ENCODE measurements around the gene PPP1R13L. TPM values are rescaled to one million over a fixed set of nuclear protein-coding genes. Genes with fewer than 3 reads are reported as not detected.
A peak's percentile ranks its signal among the peaks of the same experiment; 100 is the strongest.

PPP1R13L gene, protein sequence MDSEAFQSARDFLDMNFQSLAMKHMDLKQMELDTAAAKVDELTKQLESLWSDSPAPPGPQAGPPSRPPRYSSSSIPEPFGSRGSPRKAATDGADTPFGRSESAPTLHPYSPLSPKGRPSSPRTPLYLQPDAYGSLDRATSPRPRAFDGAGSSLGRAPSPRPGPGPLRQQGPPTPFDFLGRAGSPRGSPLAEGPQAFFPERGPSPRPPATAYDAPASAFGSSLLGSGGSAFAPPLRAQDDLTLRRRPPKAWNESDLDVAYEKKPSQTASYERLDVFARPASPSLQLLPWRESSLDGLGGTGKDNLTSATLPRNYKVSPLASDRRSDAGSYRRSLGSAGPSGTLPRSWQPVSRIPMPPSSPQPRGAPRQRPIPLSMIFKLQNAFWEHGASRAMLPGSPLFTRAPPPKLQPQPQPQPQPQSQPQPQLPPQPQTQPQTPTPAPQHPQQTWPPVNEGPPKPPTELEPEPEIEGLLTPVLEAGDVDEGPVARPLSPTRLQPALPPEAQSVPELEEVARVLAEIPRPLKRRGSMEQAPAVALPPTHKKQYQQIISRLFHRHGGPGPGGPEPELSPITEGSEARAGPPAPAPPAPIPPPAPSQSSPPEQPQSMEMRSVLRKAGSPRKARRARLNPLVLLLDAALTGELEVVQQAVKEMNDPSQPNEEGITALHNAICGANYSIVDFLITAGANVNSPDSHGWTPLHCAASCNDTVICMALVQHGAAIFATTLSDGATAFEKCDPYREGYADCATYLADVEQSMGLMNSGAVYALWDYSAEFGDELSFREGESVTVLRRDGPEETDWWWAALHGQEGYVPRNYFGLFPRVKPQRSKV
- total RNA-seq = not detected

DNA sequence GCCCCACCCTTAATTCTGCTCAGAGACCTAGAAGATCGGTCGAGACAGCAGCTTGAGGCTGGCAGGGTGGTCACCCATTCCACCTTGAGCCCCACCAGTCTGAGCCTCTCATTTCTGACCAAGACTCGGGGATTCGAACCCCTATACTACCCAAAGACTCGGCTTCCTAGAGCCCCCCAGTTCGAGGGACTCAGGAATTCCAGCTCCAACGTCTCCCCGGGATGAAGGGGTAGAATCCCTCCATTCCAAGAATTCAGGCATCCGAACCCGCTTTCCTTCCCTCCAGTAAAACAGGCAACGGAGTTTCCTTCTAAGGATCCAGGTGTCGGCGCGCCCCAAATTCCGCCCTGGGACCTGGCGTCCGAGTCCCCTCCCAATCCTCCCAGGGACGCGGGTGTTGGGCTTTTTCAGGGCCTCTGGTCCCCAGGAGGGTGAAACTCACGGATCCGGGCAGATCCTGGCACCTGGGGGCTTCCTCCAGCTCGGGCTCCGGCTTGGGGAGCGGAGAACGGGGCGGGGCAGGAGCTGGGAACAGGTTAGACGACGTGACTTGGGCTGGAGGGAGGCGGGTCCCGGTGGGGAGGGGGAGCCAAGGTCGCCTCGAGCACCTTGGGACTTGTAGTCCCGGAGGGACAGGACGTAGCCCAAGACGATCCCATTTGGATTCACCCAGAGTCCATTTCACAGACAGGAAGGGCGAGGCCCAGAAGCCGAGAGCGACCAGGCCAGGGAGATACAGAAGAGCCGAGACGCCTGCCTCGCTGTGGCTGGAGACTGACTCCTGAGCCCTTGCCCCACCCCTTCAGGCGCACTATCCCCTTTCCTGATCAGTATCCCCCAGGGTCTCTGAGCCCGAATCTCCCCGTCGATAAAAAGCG lies at the start of gene PPP1R13L:
Gene PPP1R13L (minus strand): TSS at position 513 of the 878 bp plus-strand sequence. CDS start 6,751 bp downstream, outside the sequence.
- H3K36me3 ChIP-seq (ENCODE audit: control insufficient read depth in 3 of 3, insufficient read depth in 3 of 3, low read length in 3 of 3) = peaks cover 0 to 5% (median 5%) of the 10 kb centered on the region in 3 donors
- H3K9ac ChIP-seq (ENCODE audit: low read depth in 1 of 3, low read length in 3 of 3) = peak within 1 kb of the TSS; percentile 75 to 91 (median 91)
- H3K27ac ChIP-seq (ENCODE audit: low read depth, low read length) = peak within 1 kb of the TSS; percentile 93
- peak within 1 kb of the TSS; percentile 87 to 98 (median 93) for H3K4me3 ChIP-seq (ENCODE audit: low read length in 3 of 3)
- H3K27me3 ChIP-seq (ENCODE audit: control insufficient read depth in 3 of 3, insufficient read depth in 3 of 3, low read length in 3 of 3) = peaks cover 0 to 22% (median 12%) of the 10 kb centered on the region in 3 donors
- H3K9me3 ChIP-seq (ENCODE audit: control insufficient read depth in 3 of 3, low read length in 3 of 3) = no peaks in the 10 kb centered on the region
- H3K4me1 ChIP-seq (ENCODE audit: control insufficient read depth in 3 of 3, insufficient read depth in 3 of 3, low read length in 3 of 3) = peaks cover 36 to 46% (median 37%) of the 10 kb centered on the region in 3 donors

DNA sequence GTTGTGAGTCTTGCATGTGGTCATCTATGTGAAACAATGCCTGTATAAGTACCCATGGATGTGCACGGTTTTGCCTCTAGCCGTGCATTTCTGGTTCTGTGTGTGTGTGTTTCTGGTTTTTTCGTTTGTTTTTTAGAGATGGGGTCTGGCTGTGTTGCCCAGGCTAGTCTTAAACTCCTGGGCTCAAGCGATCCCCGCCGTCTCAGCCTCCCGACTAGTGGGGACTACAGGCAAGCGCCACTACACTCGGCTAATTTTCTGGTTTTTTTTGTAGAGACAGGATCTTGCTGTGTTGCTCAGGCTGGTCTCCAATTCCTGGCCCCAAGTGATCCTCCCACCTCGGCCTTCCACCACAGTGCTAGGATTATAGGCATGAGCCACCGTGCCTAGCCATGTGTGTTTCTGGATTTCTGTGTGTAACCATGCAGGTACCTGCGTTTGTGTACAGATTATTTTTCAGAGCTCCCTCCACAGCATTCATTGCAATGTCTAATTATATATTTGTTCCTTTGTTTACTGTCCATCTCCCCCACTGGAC lies 47.0 kb upstream of the PPP1R13L start:
- Histone ChIP-seq H3K27ac (ENCODE audit: low read depth, low read length) (peak overlapping the region; percentile 81), H3K9ac (ENCODE audit: low read depth in 1 of 3, low read length in 3 of 3) (no peak overlapping the region), H3K27me3 (ENCODE audit: control insufficient read depth in 3 of 3, insufficient read depth in 3 of 3, low read length in 3 of 3) (no peaks in the 10 kb centered on the region), H3K36me3 (ENCODE audit: control insufficient read depth in 3 of 3, insufficient read depth in 3 of 3, low read length in 3 of 3) (no peaks in the 10 kb centered on the region), H3K9me3 (ENCODE audit: control insufficient read depth in 3 of 3, low read length in 3 of 3) (no peaks in the 10 kb centered on the region), H3K4me3 (ENCODE audit: low read length in 3 of 3) (no peak overlapping the region), H3K4me1 (ENCODE audit: control insufficient read depth in 3 of 3, insufficient read depth in 3 of 3, low read length in 3 of 3) (peaks cover 29 to 48% (median 32%) of the 10 kb centered on the region in 3 donors)

DNA sequence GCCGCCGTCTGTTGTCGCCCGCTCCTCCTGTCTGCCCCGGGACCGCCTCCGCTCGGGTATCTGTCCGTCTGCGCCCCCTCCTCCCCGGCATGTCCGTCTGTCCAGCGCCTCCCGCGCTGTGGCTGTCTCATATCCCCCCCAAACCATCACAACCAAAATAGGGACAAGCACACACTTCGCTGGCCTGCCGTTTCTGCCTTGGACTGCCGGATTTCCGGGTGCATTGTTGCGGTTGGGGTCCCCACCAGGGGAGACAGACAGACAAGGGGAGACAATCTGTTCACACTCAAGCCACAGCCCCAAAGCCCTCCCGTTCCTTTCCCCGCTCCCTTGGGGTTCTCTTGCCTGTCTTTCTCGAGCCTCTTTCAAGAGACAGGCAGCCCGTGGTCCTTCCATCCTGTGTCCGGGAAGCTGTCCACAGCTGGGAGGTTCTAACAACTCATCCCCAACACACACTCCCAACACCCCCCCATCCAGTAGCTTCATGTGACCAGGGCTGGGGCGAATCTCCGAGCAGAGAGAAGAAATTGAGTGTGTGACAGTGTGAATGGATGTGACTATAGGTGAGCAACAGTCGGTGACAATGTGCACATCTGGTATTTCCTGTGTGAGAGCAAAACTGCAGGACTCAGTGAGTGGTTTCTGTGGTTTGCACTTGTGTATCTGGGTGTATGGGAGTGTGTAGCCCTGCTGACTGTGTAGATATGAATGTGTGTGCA lies 46.4 kb upstream of the PPP1R13L start:
- peak overlapping the region; percentile 81 for H3K27ac ChIP-seq (ENCODE audit: low read depth, low read length)

DNA sequence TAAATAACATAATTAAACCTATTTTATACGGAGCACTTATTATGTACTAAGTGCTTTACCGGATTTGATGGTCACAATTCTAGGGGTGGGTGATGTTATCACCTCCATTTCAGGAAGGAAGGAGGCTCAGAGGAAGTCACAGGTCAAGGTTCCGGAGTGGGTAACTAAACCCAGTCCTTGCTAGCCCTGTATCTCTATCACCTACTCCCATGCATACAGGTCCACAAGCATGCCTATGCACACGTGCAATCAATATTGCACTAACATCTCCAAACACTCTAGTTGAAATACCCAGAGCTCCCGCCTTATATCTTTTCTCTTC lies 45.1 kb upstream of the PPP1R13L start:
- Histone ChIP-seq H3K4me3 (ENCODE audit: low read length in 3 of 3) (peak overlapping the region; percentile 64 to 73 (median 67)), H3K27me3 (ENCODE audit: control insufficient read depth in 3 of 3, insufficient read depth in 3 of 3, low read length in 3 of 3) (no peaks in the 10 kb centered on the region), H3K9ac (ENCODE audit: low read depth in 1 of 3, low read length in 3 of 3) (peak overlapping the region; percentile 54 to 66 (median 61)), H3K9me3 (ENCODE audit: control insufficient read depth in 3 of 3, low read length in 3 of 3) (no peaks in the 10 kb centered on the region), H3K36me3 (ENCODE audit: control insufficient read depth in 3 of 3, insufficient read depth in 3 of 3, low read length in 3 of 3) (no peaks in the 10 kb centered on the region), H3K4me1 (ENCODE audit: control insufficient read depth in 3 of 3, insufficient read depth in 3 of 3, low read length in 3 of 3) (peaks cover 13 to 35% (median 17%) of the 10 kb centered on the region in 3 donors), H3K27ac (ENCODE audit: low read depth, low read length) (peak overlapping the region; percentile 65)

More for the DNA sequence above, 46.4 kb upstream of the PPP1R13L start:
- H3K27me3 ChIP-seq (ENCODE audit: control insufficient read depth in 3 of 3, insufficient read depth in 3 of 3, low read length in 3 of 3) = no peaks in the 10 kb centered on the region
- H3K9me3 ChIP-seq (ENCODE audit: control insufficient read depth in 3 of 3, low read length in 3 of 3) = no peaks in the 10 kb centered on the region
- H3K4me1 ChIP-seq (ENCODE audit: control insufficient read depth in 3 of 3, insufficient read depth in 3 of 3, low read length in 3 of 3) = peaks cover 26 to 46% (median 30%) of the 10 kb centered on the region in 3 donors
- H3K36me3 ChIP-seq (ENCODE audit: control insufficient read depth in 3 of 3, insufficient read depth in 3 of 3, low read length in 3 of 3) = no peaks in the 10 kb centered on the region
- peak overlapping the region; percentile 75 to 80 (median 75) for H3K4me3 ChIP-seq (ENCODE audit: low read length in 3 of 3)
- H3K9ac ChIP-seq (ENCODE audit: low read depth in 1 of 3, low read length in 3 of 3) = peak overlapping the region; percentile 69 to 82 (median 77)

DNA sequence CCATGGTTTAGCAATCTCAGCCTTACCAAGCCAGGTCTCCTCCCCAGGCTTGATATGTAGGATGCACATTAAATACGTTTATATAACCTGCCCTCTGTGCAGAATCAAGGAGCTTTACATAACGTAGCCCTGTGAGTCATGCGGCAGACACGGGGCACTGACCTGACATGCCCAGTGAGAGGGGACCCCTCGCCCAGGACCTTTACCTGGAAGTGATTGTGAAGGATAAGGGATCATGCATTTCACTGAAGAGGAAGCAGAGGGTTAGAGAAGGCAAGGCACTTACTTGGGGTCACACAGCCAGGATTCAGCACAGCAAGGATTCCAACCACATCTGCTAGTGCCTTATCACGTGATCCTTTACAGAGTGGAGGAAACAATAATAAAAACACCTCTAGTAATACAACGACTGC lies 44.0 kb upstream of the PPP1R13L start:
- H3K36me3 ChIP-seq (ENCODE audit: control insufficient read depth in 3 of 3, insufficient read depth in 3 of 3, low read length in 3 of 3) = no peaks in the 10 kb centered on the region
- no peak overlapping the region for H3K4me3 ChIP-seq (ENCODE audit: low read length in 3 of 3)
- H3K27ac ChIP-seq (ENCODE audit: low read depth, low read length) = no peak overlapping the region
- no peak overlapping the region for H3K9ac ChIP-seq (ENCODE audit: low read depth in 1 of 3, low read length in 3 of 3)
- no peaks in the 10 kb centered on the region for H3K27me3 ChIP-seq (ENCODE audit: control insufficient read depth in 3 of 3, insufficient read depth in 3 of 3, low read length in 3 of 3)
- no peaks in the 10 kb centered on the region for H3K9me3 ChIP-seq (ENCODE audit: control insufficient read depth in 3 of 3, low read length in 3 of 3)
- H3K4me1 ChIP-seq (ENCODE audit: control insufficient read depth in 3 of 3, insufficient read depth in 3 of 3, low read length in 3 of 3) = peaks cover 19 to 34% (median 22%) of the 10 kb centered on the region in 3 donors

DNA sequence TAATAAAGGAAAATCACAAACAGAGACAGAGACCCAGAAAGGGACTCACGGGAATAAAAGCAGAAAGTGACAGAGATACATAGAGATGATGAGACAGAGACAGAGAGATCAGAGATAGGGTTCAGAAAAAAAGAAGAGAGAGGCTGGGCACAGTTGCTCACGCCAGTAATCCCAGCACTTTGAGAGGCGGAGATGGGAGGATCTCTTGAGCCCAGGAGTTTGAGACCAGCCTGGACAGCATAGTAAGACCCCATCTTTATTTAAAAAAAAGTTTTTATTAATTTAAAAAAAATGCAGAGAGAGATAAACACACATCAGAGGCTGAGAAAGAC lies 43.5 kb upstream of the PPP1R13L start:
- Histone ChIP-seq H3K36me3 (ENCODE audit: control insufficient read depth in 3 of 3, insufficient read depth in 3 of 3, low read length in 3 of 3) (no peaks in the 10 kb centered on the region), H3K27me3 (ENCODE audit: control insufficient read depth in 3 of 3, insufficient read depth in 3 of 3, low read length in 3 of 3) (no peaks in the 10 kb centered on the region), H3K9ac (ENCODE audit: low read depth in 1 of 3, low read length in 3 of 3) (no peak overlapping the region), H3K9me3 (ENCODE audit: control insufficient read depth in 3 of 3, low read length in 3 of 3) (no peaks in the 10 kb centered on the region), H3K4me1 (ENCODE audit: control insufficient read depth in 3 of 3, insufficient read depth in 3 of 3, low read length in 3 of 3) (peaks cover 21 to 34% (median 22%) of the 10 kb centered on the region in 3 donors), H3K27ac (ENCODE audit: low read depth, low read length) (no peak overlapping the region), H3K4me3 (ENCODE audit: low read length in 3 of 3) (no peak overlapping the region)

DNA sequence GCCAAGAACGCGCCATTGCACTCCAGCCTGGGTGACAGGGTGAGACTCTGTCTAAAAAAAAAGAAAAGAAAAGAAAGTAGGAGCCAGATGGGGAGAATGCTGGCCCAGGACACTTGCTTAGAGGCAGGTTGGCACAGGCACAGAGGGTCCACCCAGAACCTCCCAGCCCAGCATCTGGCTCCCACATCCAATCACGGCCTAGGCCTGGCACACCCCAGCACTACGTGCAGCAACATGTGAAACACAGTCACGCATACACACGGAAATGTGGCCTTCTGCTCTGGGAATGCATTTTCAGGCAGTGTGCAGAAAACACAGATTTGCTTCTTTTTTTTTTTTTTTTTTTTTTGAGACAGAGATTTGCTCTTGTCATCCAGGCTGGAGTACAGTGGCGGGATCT lies 42.1 kb upstream of the PPP1R13L start:
- no peak overlapping the region for H3K9ac ChIP-seq (ENCODE audit: low read depth in 1 of 3, low read length in 3 of 3)
- H3K27me3 ChIP-seq (ENCODE audit: control insufficient read depth in 3 of 3, insufficient read depth in 3 of 3, low read length in 3 of 3) = no peaks in the 10 kb centered on the region
- no peak overlapping the region for H3K27ac ChIP-seq (ENCODE audit: low read depth, low read length)
- H3K9me3 ChIP-seq (ENCODE audit: control insufficient read depth in 3 of 3, low read length in 3 of 3) = no peaks in the 10 kb centered on the region
- H3K4me3 ChIP-seq (ENCODE audit: low read length in 3 of 3) = no peak overlapping the region
- H3K36me3 ChIP-seq (ENCODE audit: control insufficient read depth in 3 of 3, insufficient read depth in 3 of 3, low read length in 3 of 3) = no peaks in the 10 kb centered on the region
- peaks cover 26 to 42% (median 31%) of the 10 kb centered on the region in 3 donors for H3K4me1 ChIP-seq (ENCODE audit: control insufficient read depth in 3 of 3, insufficient read depth in 3 of 3, low read length in 3 of 3)

DNA sequence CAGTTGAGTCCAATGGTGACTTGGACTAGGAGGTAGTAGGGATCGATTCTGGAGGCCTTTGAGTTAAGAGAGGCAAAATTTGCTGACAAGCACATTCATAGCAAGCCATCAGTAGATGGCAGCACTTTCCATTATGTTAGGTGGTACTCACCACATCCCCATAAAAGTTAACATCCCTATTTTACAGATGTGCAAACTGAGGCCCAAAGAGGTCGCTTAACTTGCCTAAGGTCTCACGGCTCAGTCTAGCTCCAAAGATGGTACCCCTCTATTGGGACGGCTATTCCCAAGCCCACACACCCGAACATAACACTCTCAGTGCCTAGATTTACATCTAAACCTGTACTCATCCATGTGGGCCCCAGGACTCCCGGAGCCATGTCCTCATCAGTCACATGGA lies 41.4 kb upstream of the PPP1R13L start:
- H3K27me3 ChIP-seq (ENCODE audit: control insufficient read depth in 3 of 3, insufficient read depth in 3 of 3, low read length in 3 of 3) = no peaks in the 10 kb centered on the region
- H3K4me3 ChIP-seq (ENCODE audit: low read length in 3 of 3) = no peak overlapping the region
- peaks cover 20 to 38% (median 29%) of the 10 kb centered on the region in 3 donors for H3K4me1 ChIP-seq (ENCODE audit: control insufficient read depth in 3 of 3, insufficient read depth in 3 of 3, low read length in 3 of 3)
- no peaks in the 10 kb centered on the region for H3K9me3 ChIP-seq (ENCODE audit: control insufficient read depth in 3 of 3, low read length in 3 of 3)
- no peaks in the 10 kb centered on the region for H3K36me3 ChIP-seq (ENCODE audit: control insufficient read depth in 3 of 3, insufficient read depth in 3 of 3, low read length in 3 of 3)
- H3K9ac ChIP-seq (ENCODE audit: low read depth in 1 of 3, low read length in 3 of 3) = no peak overlapping the region
- no peak overlapping the region for H3K27ac ChIP-seq (ENCODE audit: low read depth, low read length)

DNA sequence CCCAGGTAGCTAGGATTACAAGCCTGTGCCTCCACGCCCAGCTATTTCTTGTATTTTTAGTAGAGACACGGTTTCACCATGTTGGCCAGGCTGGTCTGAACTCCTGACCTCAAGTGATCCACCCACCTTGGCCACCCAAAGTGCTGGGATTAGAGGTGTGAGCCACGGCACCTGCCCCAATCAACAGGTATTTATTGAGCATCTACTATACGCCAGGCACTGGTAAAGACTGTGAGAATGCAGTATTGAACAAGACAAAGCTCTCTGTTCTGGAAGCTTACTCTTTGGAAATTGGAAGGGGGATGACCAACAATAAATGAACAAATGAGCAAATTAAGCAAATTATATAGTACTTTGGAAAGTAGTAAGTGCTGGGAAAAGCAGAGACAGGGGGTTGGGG lies 40.3 kb upstream of the PPP1R13L start:
- no peaks in the 10 kb centered on the region for H3K9me3 ChIP-seq (ENCODE audit: control insufficient read depth in 3 of 3, low read length in 3 of 3)
- H3K36me3 ChIP-seq (ENCODE audit: control insufficient read depth in 3 of 3, insufficient read depth in 3 of 3, low read length in 3 of 3) = no peaks in the 10 kb centered on the region
- H3K9ac ChIP-seq (ENCODE audit: low read depth in 1 of 3, low read length in 3 of 3) = no peak overlapping the region
- H3K27me3 ChIP-seq (ENCODE audit: control insufficient read depth in 3 of 3, insufficient read depth in 3 of 3, low read length in 3 of 3) = no peaks in the 10 kb centered on the region
- peaks cover 20 to 41% (median 33%) of the 10 kb centered on the region in 3 donors for H3K4me1 ChIP-seq (ENCODE audit: control insufficient read depth in 3 of 3, insufficient read depth in 3 of 3, low read length in 3 of 3)
- H3K27ac ChIP-seq (ENCODE audit: low read depth, low read length) = peak overlapping the region; percentile 95
- H3K4me3 ChIP-seq (ENCODE audit: low read length in 3 of 3) = no peak overlapping the region
